Heart right ventricle (tissue), 16 donors: ENCODE data around the gene MPP7. TPM values are rescaled to one million over a fixed set of nuclear protein-coding genes. Genes with fewer than 3 reads are reported as not detected.

ENCODE experiments used
- ATAC-seq, 8 donors: fragments of 200-7000 bp; cut with Tn5 transposase; one replicate each; pipeline ENCODE4 v1.9.1; 2020; ENCODE audit warnings: mild to moderate bottlenecking in 8 of 8, moderate library complexity in 8 of 8, moderate number of reproducible peaks in 1 of 8
- DNase-seq, 2 donors: peaks; one replicate each; pipeline ENCODE4 v3.0.0-alpha.2; 2020
- H3K27ac ChIP-seq, 10 donors: fragments of 200-600 bp; sonication (generic) in 2 of 10; one replicate each; pipeline versions ENCODE4 v1.5.0 to v1.8.0; 2020 to 2022; ENCODE audit warnings: mild to moderate bottlenecking in 3 of 10
- H3K27me3 ChIP-seq, 7 donors: fragments of 200-600 bp; one replicate each; pipeline ENCODE4 v1.8.0; 2021 to 2022; ENCODE audit warnings: mild to moderate bottlenecking in 2 of 7
- H3K36me3 ChIP-seq, 9 donors: fragments of 200-600 bp; sonication (generic) in 1 of 9; one replicate each; pipeline versions ENCODE4 v1.5.0 to v1.8.0; 2020 to 2022; ENCODE audit warnings: mild to moderate bottlenecking in 2 of 9
- H3K4me1 ChIP-seq, 9 donors: fragments of 200-600 bp; sonication (generic) in 1 of 9; one replicate each; pipeline versions ENCODE4 v1.5.0 to v1.8.0; 2020 to 2022; ENCODE audit warnings: mild to moderate bottlenecking in 4 of 9
- H3K4me3 ChIP-seq, 10 donors: fragments of 200-600 bp; sonication (generic) in 2 of 10; one replicate each; pipeline versions ENCODE4 v1.5.0 to v1.8.0; 2020 to 2022; ENCODE audit warnings: mild to moderate bottlenecking in 7 of 10, moderate library complexity in 2 of 10
- H3K9me3 ChIP-seq, 11 donors: fragments of 200-600 bp in 10 of 11; sonication (generic) in 2 of 11; one replicate each; pipeline versions ENCODE4 v1.5.0 to v1.8.0; 2013 to 2022; ENCODE audit warnings: mild to moderate bottlenecking in 2 of 11, control low read depth in 1 of 11, moderate library complexity in 1 of 11
- WGBS, 2 donors: extraction: QIAGEN DNeasy Blood & Tissue Kit; methylation state at CpG; one replicate each; pipeline ENCODE4 v1.1.7; 2013; ENCODE audit warnings: inconsistent platforms in 1 of 2; 5-methylcytosine and 5-hydroxymethylcytosine counted together
- intact Hi-C, 10 donors: fragments of 100-400 bp; cut with DNase I; formaldehyde crosslinking; loops; one replicate each; pipeline versions ENCODE4 v1.11.1 to v1.14.2; 2022
- microRNA-seq, 2 donors: library from miRNA; unstranded; fragments of <30 nt; microRNA quantifications; one replicate each; pipeline ENCODE4 v1.2.0, GENCODE V29; 2021
- polyA plus RNA-seq, 2 donors: library from polyadenylated mRNA; stranded (reverse); fragments of 200-250 nt; gene quantifications; one replicate each; pipeline ENCODE4 v1.2.3, GENCODE V29; 2013
- total RNA-seq, 10 donors: library from RNA; stranded (reverse); fragmentation: NEBNext Ultra II Directional in 3 of 10; extraction: Animal tissue kit (Norgen Biotek cat#: 25700) in 3 of 10; gene quantifications; one replicate each; pipeline versions ENCODE4 v1.2.1 to v1.2.4, GENCODE V29; 2021 to 2023
- TF ChIP-seq, protein P1 (sequence below), 9 donors: fragments of 200-600 bp; sonication (generic) in 2 of 9; IDR thresholded peaks; one replicate each; pipeline versions ENCODE4 v1.5.0 to v1.8.0; 2021 to 2022; ENCODE audit warnings: antibody characterized with exemption in 9 of 9, mild to moderate bottlenecking in 5 of 9, moderate library complexity in 1 of 9
- donor health status: Arrhythmogenic right ventricular cardiomyopathy.
- donor health status: ischemic (EF 13 %, LVEDD 7.1; RV severe dilation, severe dysfunction).
- donor health status: healthy with polysubstance abuse.
- donor health status: DM: no; HTN: yes; CAD: no.
- donor health status: DM: no; HTN: no; CAD: no.
- donor health status: ischemic (EF 25% LVEDD 6.9; RV normal size, moderate dysfunction).
- donor health status: ischemic (EF 25% LVEDD 5.7; RV mildly dilated, moderate dysfunction).
- donor health status: healthy.
- donor health status: DM: yes; HTN: yes; CAD: no.
- donor health status: Ischemic cardiomyopathy.
- donor health status: ischemic (EF 35%, LVEDD 5.7; RV mildly dilated, moderate dysfunction).
- donor health status: nonischemic (EF 11% LVEDD 7.7; RV severe dilation, severe dysfunction).
- donor health status: DM: yes; HTN: yes; CAD: no.
- donor health status: PGD.
- donor health status: ischemic (EF 29% LVEDD 5.4; RV normal size, mild dysfunction).
- donor health status: nonischemic (EF 23%, LVEDD 6.1; RV moderate dilation, normal function).

MPP7 gene
- total and polyA plus RNA-seq, 12 donors: 3.1 to 20.0 (median 14.7) TPM

DNA sequence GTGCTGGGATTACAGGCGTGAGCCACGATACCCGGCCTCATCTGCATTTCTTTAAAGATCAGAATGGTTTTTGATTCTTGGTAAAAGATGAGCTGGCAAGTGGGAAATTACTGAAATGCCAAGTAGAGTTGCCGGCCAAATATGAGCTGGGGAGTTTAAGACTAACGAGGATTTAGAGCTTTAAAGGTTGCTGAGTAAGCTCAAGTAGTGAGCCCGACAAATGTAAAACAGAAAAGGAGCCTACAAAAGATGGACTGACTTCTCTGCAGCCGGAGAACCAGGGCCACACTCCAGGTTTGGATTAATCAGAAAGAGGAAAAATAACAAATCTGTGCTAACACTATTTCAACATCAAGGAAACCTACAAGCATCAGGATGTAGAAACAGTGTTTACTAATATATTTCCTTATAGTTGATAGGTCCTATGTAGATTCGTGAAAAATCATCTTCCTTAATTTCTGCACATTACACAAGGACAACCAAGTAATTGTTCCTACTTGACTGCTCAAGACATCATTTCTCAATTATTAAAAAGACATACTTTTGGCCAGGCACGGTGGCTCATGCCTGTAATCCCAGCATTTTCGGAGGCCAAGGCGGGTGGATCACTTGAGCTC lies 49.6 kb downstream of the MPP7 start:
- no peaks in the 10 kb centered on the region for H3K27me3 ChIP-seq
- peaks cover 0 to 29% (median 7%) of the 10 kb centered on the region in 9 donors for H3K4me1 ChIP-seq
- DNase-seq: no peak
- TF ChIP-seq, protein P1, sequence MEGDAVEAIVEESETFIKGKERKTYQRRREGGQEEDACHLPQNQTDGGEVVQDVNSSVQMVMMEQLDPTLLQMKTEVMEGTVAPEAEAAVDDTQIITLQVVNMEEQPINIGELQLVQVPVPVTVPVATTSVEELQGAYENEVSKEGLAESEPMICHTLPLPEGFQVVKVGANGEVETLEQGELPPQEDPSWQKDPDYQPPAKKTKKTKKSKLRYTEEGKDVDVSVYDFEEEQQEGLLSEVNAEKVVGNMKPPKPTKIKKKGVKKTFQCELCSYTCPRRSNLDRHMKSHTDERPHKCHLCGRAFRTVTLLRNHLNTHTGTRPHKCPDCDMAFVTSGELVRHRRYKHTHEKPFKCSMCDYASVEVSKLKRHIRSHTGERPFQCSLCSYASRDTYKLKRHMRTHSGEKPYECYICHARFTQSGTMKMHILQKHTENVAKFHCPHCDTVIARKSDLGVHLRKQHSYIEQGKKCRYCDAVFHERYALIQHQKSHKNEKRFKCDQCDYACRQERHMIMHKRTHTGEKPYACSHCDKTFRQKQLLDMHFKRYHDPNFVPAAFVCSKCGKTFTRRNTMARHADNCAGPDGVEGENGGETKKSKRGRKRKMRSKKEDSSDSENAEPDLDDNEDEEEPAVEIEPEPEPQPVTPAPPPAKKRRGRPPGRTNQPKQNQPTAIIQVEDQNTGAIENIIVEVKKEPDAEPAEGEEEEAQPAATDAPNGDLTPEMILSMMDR (IDR thresholded peaks at IDR 0.05): no peak
- no peak overlapping the region for H3K27ac ChIP-seq
- no peak overlapping the region for H3K4me3 ChIP-seq
- intact Hi-C loops: loop anchor here in 2 of 10 donors (2.0 to 5.0 kb wide), 2 partner anchors 129 to 130 kb away; no protein-coding TSS in a partner anchor
- no peaks in the 10 kb centered on the region for H3K9me3 ChIP-seq
- no peaks in the 10 kb centered on the region for H3K36me3 ChIP-seq
- ATAC-seq: no peak
- WGBS, 2 donors: 89 to 91% methylated on average over 11 of the region's 11 CpGs

Small RNAs within 50 kb of the gene (microRNA-seq; reads per million reads assigned to microRNA genes)
- gene MIR8086: 0 reads per million in 2 donors

Other genes with a start within 250 kb of the MPP7 start
- gene WAC, start 230.1 kb upstream of the MPP7 start, total RNA-seq: 100 to 1,000 TPM in 2 of 10 donors, 10 to 100 TPM in 8; 83.8 to 134 (median 95.3) TPM
- gene WAC, start 230.1 kb upstream of the MPP7 start, polyA plus RNA-seq: 10 to 100 TPM; 17.4 to 33.2 TPM